Measurements from ENCODE around the gene PPP1R2C.

The PPP1R2C gene

DNA sequence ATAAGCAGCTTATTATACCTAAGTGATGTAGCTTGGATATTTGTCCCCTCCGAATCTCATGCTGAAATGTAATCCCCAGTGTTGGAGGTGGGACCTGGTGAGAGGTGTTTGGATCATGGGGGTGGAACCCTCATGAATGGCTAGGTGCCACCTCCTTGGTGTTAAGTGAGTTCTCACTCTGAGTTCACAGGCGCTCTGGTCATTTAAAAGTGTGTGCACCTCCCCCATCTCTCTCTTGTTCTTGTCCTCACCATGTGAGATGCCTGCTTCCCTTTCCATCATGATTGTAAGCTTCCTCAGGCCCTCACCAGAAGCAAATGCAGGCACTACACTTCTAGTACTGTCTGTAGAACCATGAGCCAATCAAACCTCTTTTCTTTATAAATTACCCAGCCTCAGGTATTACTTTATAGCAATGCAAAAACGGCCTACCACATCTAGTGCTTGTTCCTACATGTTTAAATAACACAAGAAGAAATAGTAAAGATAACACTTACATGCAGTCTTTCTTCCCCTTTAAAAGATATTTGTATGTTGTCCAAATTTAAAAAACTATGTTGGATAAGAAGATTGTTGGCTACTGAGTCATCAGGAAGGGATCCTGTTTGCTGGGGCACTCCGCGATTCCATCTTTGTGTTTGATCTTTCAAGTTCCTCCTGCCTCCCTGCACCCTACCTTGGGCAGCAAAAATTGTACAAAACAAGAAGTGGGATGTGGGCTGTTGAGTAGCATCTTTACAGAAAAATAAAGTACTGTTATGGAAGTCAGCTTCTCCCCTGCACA lies 29.7 kb downstream of the PPP1R2C start:
- no peak for DNase-seq (ENCODE audit: low spot score)

GRCh38 chrX:42746606-42747005 lies 31.4 kb downstream of the PPP1R2C start:
- DNase-seq (ENCODE audit: low spot score) = no peak

DNA sequence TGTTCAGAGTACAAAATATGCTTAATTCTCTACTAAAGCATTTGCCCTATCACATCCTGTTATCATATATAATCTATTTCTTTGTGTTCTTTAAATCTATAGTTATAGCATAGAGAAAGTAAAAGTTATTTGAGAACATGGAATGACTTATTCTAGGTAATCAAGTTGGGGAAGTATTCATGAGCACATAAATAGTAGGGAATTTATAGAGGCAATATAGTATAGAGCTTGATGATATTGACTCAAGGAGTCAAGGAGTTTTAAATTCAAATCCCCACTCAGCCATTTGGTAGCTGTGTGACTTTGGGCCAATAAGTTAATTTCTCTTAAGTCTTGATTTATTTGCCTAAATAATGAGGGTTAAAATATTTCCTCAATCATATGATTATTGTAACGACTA lies 37.5 kb downstream of the PPP1R2C start:
- no peak for DNase-seq (ENCODE audit: low spot score)

GRCh38 chrX:42739741-42740140 lies 38.2 kb downstream of the PPP1R2C start:
- no peak for DNase-seq (ENCODE audit: low spot score)

- DNase-seq (ENCODE audit: low spot score) = no peak
Observed at GRCh38 chrX:42739258-42739657, 38.7 kb downstream of the PPP1R2C start.

GRCh38 chrX:42738552-42738951 lies 39.4 kb downstream of the PPP1R2C start:
- no peak for DNase-seq (ENCODE audit: low spot score)

DNA sequence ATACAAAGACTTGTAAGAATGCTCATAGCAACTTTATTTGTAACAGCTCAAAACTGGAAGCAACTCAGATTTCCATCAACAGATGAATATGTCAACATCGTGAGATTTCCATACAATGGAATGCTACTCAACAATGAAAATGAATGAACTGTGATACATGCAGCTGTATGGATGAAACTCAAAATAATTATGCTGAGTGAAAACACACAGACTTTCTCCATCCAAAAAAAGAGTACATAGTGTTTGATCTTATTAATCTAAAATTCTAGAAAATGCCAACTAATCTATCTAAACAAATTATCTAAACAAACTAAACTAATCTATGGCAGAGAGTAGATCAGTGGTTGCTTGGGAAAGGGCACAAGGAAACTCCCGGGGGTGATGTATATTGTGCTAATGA lies 42.7 kb downstream of the PPP1R2C start:
- no peak for DNase-seq (ENCODE audit: low spot score)

DNA sequence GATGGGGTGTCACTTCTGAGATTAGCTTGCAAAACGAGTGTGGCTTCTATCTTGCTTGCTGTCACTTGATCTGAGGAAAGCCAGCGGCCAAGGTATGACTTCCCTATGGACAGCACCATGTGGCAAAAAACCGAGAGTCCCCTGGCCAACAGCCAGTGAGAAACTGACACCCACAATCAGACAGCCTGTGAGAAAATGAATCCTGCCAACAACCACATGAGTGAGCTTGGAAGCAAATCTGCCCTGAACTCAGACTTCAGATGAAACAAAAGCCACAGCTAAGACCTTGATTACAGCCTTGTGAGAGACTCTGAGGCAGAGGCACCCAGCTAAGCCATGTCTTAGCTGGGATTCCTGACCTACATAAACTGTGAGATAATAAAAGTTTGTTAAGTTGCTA lies 45.5 kb downstream of the PPP1R2C start:
- no peak for DNase-seq (ENCODE audit: low spot score)
